Natural killer cell (primary cell): ENCODE data around the gene CDK13. TPM values are rescaled to one million over a fixed set of nuclear protein-coding genes. Genes with fewer than 3 reads are reported as not detected.

Source experiments
- ATAC-seq, 3 donors: fragments of 150-1000 bp in 2 of 3; fragments of 200-7000 bp in 1 of 3; cut with Tn5 transposase; 1 replicate in 1 of 3; 2 replicates in 2 of 3; pipeline ENCODE4 v1.10.0; 2021; ENCODE audit warnings: mild to moderate bottlenecking in 2 of 3, moderate library complexity in 2 of 3
- DNase-seq, 2 donors: peaks; one replicate each; pipeline versions ENCODE4 v3.0.0 to v3.0.0-alpha.2; 2013 to 2021; ENCODE audit warnings: mixed read lengths in 1 of 2
- H3K27ac ChIP-seq: one replicate; pipeline ENCODE4 v1.5.1; 2013; ENCODE audit warnings: mild to moderate bottlenecking, low read length
- H3K27me3 ChIP-seq: one replicate; pipeline ENCODE4 v1.6.1; 2013; ENCODE audit warnings: low read length; ENCODE audit not compliant: control insufficient read depth, insufficient read depth
- H3K36me3 ChIP-seq: one replicate; pipeline ENCODE4 v1.6.1; 2013; ENCODE audit warnings: low read length; ENCODE audit not compliant: control insufficient read depth, insufficient read depth
- H3K4me1 ChIP-seq: one replicate; pipeline ENCODE4 v1.6.1; 2013; ENCODE audit warnings: low read length; ENCODE audit not compliant: control insufficient read depth, insufficient read depth
- H3K4me3 ChIP-seq: one replicate; pipeline ENCODE4 v1.5.1; 2013; ENCODE audit warnings: low read length
- H3K9me3 ChIP-seq: one replicate; pipeline ENCODE4 v1.6.1; 2013; ENCODE audit warnings: low read length; ENCODE audit not compliant: control insufficient read depth, insufficient read depth
- H3K27ac Mint-ChIP-seq, 2 donors: one replicate each; pipeline ENCODE4 v1.8.0; 2022; ENCODE audit warnings: mild to moderate bottlenecking in 2 of 2, mixed read lengths in 2 of 2, moderate library complexity in 1 of 2
- H3K27me3 Mint-ChIP-seq, 2 donors: one replicate each; pipeline ENCODE4 v1.8.0; 2022; ENCODE audit warnings: low read depth in 2 of 2, mixed read lengths in 2 of 2
- H3K36me3 Mint-ChIP-seq: one replicate; pipeline ENCODE4 v1.8.0; 2022; ENCODE audit warnings: mixed read lengths
- H3K4me1 Mint-ChIP-seq, 2 donors: one replicate each; pipeline ENCODE4 v1.8.0; 2022; ENCODE audit warnings: mixed read lengths in 2 of 2
- H3K4me3 Mint-ChIP-seq: one replicate; pipeline ENCODE4 v1.8.0; 2022; ENCODE audit warnings: mild to moderate bottlenecking, moderate library complexity, mixed read lengths
- H3K9me3 Mint-ChIP-seq, 2 donors: one replicate each; pipeline ENCODE4 v1.8.0; 2022; ENCODE audit warnings: mixed read lengths in 2 of 2
- CTCF ChIP-seq: fragments of 200-600 bp; IDR thresholded peaks from one replicate; pipeline ENCODE4 v1.8.0; 2022; ENCODE audit warnings: antibody characterized with exemption
- WGBS: methylation state at CpG from one replicate; pipeline ENCODE4 v1.1.7; 2013; ENCODE audit warnings: missing lambda C conversion rate; ENCODE audit not compliant: insufficient coverage; 5-methylcytosine and 5-hydroxymethylcytosine counted together
- intact Hi-C: fragments of 100-400 bp; cut with micrococcal nuclease; formaldehyde crosslinking; loops from one replicate; pipeline ENCODE4 v1.14.2; 2022
- total RNA-seq, 4 donors: library from RNA; stranded (reverse); fragments of 120-200 nt in 1 of 4; gene quantifications; one replicate each; pipeline versions ENCODE4 v1.2.3 to v1.2.4, GENCODE V29; 2013 to 2022

Gene CDK13
- total RNA-seq, 3 donors from 2014 or later (not counting 1 experiment from before 2014, with no cell fraction given), result 149 to 179 (median 163) TPM

GRCh38 chr7:39919646-39920045 is 30.4 kb upstream of the CDK13 start:
- WGBS, result 58% methylated on average over 2 of the region's 2 CpGs
- intact Hi-C loops, result no loop called here
- Histone ChIP-seq H3K36me3 (no peaks in the 10 kb centered on the region), H3K27ac (no peak overlapping the region), H3K27me3 (no peaks in the 10 kb centered on the region), H3K4me3 (no peak overlapping the region), H3K9me3 (no peaks in the 10 kb centered on the region), H3K4me1 (peaks cover 3% of the 10 kb centered on the region)
- H3K4me1 Mint-ChIP-seq, result peaks cover 11 to 12% of the 10 kb centered on the region in 2 donors
- H3K27ac Mint-ChIP-seq, result no peak overlapping the region
- H3K4me3 Mint-ChIP-seq, result no peak overlapping the region
- H3K9me3 Mint-ChIP-seq, result no peaks in the 10 kb centered on the region
- peaks cover 0 to 3% of the 10 kb centered on the region in 2 donors for H3K27me3 Mint-ChIP-seq
- no peak for TF ChIP-seq CTCF
- ATAC-seq (no peak), DNase-seq (no peak)
- H3K36me3 Mint-ChIP-seq, result no peaks in the 10 kb centered on the region

- no peaks in the 10 kb centered on the region for H3K4me1 ChIP-seq
- no peak overlapping the region for H3K4me3 Mint-ChIP-seq
Measured at GRCh38 chr7:39921506-39922175, 28.4 kb upstream of the CDK13 start.

GRCh38 chr7:39922580-39922979 is 27.5 kb upstream of the CDK13 start:
- 70% methylated on average over 3 of the region's 3 CpGs for WGBS
- H3K36me3 Mint-ChIP-seq, result no peaks in the 10 kb centered on the region
- H3K9me3 Mint-ChIP-seq, result no peaks in the 10 kb centered on the region
- no peak overlapping the region for H3K27ac Mint-ChIP-seq
- Histone ChIP-seq H3K27ac (no peak overlapping the region), H3K27me3 (no peaks in the 10 kb centered on the region), H3K9me3 (no peaks in the 10 kb centered on the region), H3K4me3 (no peak overlapping the region), H3K36me3 (no peaks in the 10 kb centered on the region), H3K4me1 (no peaks in the 10 kb centered on the region)
- no peaks in the 10 kb centered on the region for H3K4me1 Mint-ChIP-seq
- ATAC-seq, result no peak
- intact Hi-C loops, result no loop called here
- H3K4me3 Mint-ChIP-seq, result no peak overlapping the region
- TF ChIP-seq CTCF, result no peak
- no peak for DNase-seq
- H3K27me3 Mint-ChIP-seq, result peaks cover 0 to 6% of the 10 kb centered on the region in 2 donors

More at GRCh38 chr7:39921506-39922175, 28.4 kb upstream of the CDK13 start:
- H3K9me3 Mint-ChIP-seq, result no peaks in the 10 kb centered on the region
- Histone ChIP-seq H3K4me3 (no peak overlapping the region), H3K9me3 (no peaks in the 10 kb centered on the region), H3K27ac (no peak overlapping the region), H3K27me3 (no peaks in the 10 kb centered on the region), H3K36me3 (no peaks in the 10 kb centered on the region)
- peaks cover 0 to 3% of the 10 kb centered on the region in 2 donors for H3K27me3 Mint-ChIP-seq
- ATAC-seq (no peak), DNase-seq (no peak)
- no peak for TF ChIP-seq CTCF
- intact Hi-C loops, result no loop called here
- 88% methylated on average over 7 of the region's 7 CpGs for WGBS
- no peaks in the 10 kb centered on the region for H3K4me1 Mint-ChIP-seq
- no peak overlapping the region for H3K27ac Mint-ChIP-seq
- H3K36me3 Mint-ChIP-seq, result no peaks in the 10 kb centered on the region

GRCh38 chr7:39923091-39923490 is 27.0 kb upstream of the CDK13 start:
- H3K36me3 Mint-ChIP-seq, result no peaks in the 10 kb centered on the region
- intact Hi-C loops, result no loop called here
- H3K27ac Mint-ChIP-seq, result no peak overlapping the region
- no peaks in the 10 kb centered on the region for H3K4me1 ChIP-seq
- no peaks in the 10 kb centered on the region for H3K4me1 Mint-ChIP-seq
- ATAC-seq (no peak), DNase-seq (no peak)
- no peak overlapping the region for H3K4me3 Mint-ChIP-seq
- no peaks in the 10 kb centered on the region for H3K9me3 ChIP-seq
- no peaks in the 10 kb centered on the region for H3K27me3 ChIP-seq
- H3K4me3 ChIP-seq, result no peak overlapping the region
- 88% methylated on average over 1 of the region's 1 CpG for WGBS
- no peak overlapping the region for H3K27ac ChIP-seq
- peaks cover 0 to 6% of the 10 kb centered on the region in 2 donors for H3K27me3 Mint-ChIP-seq
- TF ChIP-seq CTCF, result no peak
- no peaks in the 10 kb centered on the region for H3K36me3 ChIP-seq
- no peaks in the 10 kb centered on the region for H3K9me3 Mint-ChIP-seq
